Activated CD8-positive, alpha-beta memory T cell treated with anti-CD3 and anti-CD28 coated beads for 24 hours (primary cell): ENCODE results near the gene SMYD2.

Experiments
- DNase-seq: peaks from one replicate; pipeline ENCODE4 v3.0.0-alpha.2; 2020

SMYD2 gene

DNA sequence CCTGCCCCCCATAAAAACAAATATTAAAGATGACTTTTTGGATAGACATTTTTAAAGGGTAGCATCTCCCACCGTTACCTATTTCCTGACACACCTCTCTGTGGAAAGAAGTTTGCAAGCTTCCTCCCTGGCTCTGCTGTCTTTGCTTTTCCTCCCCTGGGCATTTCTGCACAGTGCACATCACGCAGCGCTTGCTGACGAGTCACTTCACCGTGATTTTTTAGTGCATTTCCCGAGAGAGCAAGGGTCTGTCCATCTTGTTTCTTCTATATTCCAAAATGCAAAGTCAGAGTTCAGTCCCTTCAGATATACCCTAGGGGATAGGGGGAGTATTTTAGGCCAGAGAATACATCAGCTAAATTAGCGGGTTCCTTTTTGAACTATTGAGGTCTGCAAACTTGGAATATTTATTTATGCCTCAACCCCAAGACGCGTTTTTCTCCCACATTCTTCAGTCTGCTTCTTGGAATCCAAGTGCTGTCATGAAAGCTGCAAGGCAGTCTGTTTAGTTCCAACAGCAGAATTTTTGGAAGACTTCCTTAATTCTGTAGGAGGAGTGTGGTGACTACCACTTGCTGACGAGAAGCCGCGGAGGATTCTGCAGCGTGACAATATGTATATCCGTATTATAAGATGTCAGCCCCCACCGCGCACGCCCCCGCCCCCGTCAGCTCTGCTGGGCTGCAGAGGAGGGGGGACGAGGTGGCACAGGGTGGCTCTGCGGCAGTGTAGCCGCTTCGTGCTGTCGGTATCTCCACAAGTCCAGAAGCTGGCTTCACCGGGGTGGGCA is 22.4 kb downstream of the SMYD2 start:
- no peak for DNase-seq

DNA sequence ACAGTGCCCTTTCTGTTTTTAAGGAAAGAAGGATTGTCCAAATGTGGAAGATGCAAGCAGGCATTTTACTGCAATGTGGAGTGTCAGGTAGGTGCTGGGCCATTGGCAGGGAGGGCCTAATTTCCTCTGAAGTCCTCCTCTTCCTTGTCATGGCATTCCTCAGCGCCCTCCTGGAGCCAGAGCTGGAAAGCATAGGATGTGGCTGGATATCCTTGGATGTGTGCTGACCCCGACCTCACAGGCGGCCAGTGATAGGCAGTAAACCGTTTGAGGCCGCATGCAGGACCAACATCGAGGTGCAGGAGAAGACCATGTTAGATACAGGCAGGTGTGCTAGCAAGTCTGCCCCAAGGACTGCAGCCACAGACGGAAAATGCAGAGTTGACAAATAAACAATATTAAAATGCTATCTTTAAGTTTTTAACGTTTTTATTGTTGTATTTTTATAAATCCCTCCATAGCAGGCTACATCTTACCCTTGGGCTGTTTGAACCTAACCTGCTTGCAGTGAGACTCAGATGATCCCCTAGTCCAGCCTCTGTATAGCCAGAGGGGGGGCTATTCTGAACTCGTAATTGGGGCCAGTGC is 24.3 kb downstream of the SMYD2 start:
- DNase-seq: no peak

DNA sequence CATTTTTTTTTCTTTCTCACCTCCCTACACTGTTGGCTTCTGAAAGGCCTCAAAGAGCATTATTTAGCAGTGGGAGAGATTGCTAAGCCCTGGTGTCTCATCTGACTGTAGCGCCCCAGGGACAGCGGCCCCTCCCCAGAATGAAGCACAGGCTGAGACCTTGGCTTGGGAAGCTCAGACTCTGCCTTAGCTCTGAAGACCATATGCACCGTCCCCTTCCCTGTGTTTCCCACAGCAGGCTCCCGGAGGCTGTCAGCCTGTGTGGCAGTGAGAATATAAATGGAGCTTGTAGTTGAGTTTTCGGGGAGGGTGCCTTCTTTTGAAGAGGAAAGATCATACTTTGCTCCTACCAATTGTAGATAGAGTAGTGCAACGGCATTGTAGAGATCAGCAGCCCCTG is 25.3 kb downstream of the SMYD2 start:
- no peak for DNase-seq

DNA sequence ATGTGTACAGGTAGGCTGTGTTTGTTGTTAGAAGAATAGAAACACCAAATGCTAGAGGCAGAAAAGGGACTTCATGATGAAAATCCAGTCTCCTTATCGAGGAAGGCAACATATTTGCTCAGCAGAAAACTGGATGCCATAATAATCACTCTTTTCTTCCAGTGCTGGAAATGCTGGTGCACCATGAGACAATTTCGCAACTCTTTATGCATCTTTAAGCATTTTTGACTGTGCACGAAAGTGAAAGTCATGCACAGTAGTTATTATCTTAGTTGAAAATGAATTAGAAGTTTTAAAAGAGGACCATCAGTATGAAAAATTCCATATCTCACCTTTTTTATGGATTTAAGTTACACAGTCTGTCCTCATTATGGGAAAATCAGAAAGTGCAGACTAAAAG is 29.1 kb downstream of the SMYD2 start:
- no peak for DNase-seq

DNA sequence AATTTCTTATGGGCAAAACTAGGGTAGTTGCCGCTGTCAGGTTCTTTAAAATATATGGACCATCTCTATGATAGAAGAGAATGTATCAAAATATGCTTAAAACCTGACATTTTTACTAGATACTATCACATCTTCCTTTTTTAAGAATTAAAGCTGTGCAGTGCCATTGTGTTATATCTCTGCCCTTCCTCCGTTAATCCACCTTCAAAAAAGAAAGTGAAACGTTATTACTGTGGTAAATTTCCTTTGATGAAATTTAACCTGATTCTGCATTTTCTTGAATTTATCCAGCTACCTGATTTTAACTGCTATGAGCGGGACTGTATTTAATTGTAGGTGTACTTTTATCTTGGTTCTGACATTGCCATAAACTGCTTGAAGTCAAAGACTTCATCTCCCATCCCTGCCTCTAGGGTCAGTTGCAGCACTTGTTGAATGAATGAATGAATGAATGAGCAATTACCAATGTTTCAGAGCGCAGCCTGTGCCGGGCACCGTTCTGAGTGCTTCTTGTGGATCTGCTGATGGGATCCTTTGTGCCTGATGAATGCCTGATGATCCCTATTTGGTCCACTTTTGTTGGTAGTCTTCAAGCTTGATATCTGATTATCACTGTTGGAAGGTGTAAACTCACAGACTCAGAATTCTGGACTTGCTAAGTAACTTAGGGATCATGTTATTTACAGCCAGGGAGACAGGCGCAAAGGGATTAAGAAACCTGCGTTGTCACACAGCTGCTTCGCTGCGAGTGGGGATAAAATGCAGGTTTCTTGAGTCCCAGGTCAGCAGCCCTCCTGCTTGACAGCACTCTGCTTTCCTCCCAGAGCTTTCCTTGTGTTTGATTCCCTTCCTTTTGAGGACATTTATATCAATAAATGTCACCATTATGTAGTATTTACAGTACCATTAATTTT is 30.1 kb downstream of the SMYD2 start:
- DNase-seq: no peak

DNA sequence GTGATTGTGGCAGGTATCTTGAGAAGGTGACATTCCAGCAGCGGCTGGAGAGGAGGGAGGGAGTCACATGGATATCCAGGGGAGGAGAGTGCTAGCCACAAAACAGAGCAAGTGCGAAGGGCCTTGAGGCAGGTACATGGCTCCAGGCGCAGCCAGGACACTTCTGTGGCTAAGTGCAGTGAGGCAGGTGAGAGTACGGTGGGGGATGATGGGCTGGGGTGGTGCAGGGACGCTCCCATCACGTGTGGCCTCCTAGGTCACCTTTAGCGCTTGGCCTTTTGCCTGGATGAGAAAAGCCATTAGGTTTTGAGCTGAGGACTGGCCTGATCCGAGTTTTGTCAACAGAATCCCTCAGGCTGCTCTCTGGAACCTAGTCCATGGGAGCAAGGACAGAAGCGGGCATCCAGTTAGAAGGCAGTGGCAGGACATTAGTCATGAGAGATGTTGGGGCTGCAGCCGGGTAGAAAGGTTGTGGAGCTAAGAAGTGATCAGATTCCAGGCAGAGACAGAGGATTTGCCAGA is 31.6 kb downstream of the SMYD2 start:
- DNase-seq: no peak

DNA sequence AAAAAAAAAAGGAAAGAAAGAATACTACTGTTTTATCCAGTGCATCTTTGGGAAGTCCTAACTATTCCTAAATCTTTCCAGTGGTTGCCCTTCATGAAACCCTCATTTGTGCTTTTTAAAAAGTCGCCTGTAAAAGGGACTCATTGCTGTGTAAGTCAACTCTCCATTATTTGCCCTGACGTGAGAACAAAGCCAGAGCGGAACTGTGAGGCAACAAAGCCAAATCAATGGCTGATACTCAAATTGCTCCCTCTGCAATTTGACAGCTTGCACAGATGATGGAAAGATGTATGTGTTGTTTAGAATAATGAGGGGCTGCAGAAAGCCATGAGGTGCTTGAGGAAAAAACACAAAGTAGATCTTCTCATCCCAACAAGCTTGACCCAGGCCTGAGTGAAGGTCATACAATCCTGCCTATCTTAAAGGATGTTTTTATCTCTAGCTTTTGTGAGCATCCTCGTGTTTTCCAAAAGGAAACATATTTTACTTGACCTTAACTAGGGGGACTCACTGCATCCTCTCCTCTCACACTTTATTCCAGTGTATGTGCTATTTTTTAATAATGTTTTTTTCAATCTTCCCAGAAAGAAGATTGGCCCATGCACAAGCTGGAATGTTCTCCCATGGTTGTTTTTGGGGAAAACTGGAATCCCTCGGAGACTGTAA is 33.4 kb downstream of the SMYD2 start:
- DNase-seq: no peak

DNA sequence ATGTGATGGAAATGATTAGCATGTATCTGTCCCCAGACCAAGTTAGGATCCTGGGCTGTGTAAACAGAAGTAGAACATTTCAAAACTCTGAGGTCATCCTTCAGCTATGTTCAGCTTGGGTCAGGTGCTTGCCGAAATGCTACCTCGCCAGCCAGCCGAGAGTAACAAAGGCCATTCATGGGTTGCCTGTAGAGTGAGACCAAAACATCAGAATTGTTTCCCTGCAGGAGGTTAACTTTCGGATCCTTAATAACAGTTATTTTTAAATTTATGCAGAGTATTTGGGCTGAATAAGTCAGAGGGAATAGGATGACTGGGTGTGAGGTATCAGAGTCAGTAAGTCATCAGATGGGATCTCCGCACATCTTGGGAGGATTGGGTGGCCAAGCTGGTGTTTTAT is 35.6 kb downstream of the SMYD2 start:
- DNase-seq: no peak

DNA sequence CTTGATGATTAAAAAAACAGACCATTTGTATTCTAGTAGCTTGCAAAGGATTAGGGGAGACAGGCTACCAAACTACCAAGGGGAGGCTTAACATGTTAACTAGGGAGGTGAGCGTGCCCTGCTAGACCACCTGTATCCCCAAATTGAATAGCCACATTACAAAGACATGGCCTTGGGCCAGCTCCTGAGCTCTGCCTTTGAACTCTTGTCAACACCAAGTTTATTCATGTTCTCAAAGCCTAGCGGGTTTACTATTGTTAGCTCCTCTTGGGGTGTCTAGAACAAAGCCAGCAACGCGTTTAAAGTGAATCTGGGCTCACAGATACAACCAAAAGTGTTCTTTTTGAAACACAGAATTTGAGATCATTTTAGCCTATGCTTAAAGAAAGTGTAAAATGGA is 36.3 kb downstream of the SMYD2 start:
- no peak for DNase-seq

DNA sequence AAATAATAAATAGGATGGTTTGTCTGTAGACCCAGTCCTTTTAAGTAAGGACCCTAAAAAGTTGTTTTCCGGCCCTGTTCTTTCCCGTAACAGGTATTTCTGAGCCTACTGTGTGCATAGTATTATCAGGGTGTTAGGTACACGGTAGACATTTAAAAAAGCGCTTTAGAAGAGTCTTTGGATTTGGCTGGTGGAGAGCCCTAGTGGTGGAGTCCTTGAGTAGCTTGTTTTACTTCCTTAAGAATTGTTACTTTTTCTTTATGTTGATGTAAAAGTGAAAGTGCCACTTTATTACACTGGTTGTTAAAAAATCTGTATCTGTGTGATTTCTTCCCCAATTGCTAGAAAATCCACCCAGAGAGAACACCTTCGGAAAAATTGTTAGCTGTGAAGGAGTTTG is 36.8 kb downstream of the SMYD2 start:
- no peak for DNase-seq

DNA sequence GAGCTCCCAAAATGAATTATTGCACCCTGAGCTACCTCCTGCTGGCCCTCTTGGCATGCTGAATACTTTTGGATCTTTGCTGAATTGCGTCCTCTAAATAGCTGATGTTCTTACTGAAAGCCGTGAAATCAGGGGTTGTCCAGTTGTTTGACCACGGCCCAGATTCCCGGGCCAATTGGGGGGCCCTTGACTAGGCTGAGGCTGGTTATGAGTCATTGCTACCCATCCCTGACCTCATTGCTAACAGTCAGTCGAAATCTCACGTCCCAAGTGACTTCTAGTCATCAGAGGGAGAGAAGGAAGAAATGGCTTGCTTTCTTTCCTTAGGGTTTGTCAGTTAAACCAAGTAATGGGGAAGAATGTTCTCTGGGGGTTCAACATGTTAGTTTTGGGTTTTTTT is 37.4 kb downstream of the SMYD2 start:
- no peak for DNase-seq

DNA sequence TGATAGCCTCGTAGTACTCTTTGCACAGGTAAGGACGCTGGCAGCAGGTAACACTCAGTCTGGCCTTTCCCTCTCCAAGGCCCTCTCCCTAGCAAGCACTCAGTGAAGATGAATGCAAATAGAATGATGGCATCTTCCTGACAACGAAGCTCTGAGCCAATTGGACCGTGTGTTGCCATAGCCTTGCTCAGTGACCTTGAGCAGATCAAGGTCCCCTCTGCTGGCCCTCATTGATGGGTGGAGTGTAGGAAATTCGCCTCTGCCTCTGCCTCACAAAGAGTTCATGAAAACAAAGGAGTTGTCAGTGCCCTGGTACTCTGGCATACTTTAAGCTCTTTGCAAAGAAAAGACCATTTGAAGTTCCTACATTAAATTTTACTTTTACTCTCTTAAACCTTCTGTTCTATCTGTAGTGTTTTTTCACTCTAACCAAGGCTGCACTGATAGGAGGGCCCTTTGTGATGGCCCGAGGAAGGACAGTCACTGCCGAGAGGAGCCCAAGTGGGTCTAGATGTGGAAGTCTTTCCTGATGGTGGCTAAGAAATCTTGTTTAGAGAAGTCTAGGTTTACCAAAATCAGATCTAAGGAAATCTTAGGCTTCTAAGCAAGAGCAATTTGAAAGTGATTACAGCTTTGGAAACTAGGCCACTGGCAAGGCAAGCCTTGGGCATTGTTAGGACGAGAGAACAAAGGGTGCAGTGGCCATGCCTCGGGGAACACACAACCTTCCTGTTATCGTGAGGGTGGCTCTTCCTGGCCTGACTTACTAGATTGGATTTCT is 38.2 kb downstream of the SMYD2 start:
- DNase-seq: no peak

DNA sequence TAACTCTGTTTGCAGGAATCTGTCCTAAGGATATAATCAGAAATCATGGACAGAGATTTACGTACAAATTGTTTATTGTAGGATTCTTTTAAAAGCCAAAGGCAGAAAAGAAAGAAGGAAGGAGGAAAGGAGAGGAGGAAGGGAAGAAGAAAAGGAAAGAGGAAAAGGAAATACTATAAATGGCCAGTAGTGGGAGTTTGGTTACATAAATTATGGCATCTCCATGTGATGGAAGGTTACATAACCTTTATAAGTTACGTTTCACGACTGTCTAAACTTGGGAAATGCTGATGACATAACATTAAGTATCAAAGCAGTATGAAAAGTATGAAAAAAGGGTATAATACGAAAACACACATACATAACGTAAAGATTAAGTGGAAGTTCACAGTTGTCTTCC is 39.0 kb downstream of the SMYD2 start:
- no peak for DNase-seq

DNA sequence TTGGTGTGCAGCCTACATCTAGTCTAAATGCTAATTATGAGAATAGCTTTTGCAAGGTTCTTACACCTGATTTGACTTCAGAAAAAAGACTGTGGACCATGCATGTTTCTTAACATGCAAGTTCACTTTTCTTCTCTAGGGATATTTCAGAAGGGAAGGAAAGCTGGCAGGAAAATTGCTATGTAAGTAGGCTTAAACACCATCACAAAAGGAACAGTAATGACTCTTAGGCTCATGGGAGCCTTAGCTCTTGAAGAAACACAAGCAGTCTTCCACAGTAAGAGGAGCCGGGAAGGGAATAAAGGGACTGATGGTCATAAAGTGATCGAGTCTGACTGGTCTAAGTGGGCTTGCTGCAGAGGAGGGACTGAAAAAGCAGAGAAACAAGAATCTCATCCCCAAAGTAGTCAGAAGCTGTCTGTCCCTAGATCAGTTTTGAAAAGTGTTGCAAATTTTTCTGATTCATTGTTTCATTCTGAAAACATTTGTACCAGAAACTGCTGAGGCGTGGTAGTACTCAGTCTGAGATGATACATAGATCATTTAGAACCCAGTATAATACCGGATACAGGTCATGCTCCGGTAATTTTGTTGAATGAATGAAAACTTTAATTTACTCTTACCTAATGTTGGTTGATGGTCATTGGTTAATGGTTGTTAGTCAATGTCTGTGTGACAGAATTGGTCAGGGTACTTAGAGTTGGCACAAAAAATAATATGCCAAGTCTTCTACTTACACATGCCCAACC is 40.9 kb downstream of the SMYD2 start:
- DNase-seq: no peak

DNA sequence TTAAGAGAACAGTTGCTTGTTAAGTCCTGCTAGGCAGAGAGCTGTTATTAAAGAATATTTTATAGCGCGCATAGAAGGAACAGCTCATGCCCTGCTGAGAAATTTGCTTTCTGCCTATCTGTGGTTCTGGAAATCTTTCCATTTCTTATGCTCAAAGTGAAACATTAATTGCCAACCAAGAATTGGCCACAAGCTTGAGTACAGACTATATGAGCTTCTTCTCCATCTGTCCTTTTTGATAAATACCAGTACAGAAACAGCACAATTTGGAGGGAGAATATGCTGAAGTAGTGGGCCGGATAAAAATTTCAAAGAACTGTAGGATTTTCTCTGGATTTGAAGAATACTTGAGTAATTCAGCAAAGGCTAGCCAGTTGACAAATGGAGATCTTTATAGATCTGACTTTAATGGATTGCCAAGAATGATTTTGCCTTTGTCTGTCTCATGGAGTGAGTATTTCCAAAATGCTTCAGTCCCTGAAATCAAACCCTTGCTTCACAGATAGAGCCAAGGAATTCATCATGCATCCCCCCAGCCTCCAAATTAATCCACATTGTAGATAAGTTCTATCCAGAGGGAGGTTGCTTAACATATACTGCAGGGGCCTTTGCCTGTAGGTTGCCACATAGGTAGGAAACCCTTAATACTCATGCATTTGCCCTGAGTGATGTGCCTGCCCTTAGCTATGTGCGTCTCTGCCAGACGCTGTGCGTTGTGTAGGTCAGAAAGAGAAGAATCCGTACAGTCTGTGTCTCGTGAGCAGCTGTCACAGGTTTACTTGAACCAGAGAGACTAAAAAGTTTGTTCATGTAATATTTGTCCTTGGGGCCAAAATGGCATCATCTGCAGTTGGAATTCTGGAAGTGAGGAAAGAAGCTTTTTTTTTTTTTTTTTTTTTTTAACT is 44.2 kb downstream of the SMYD2 start:
- DNase-seq: no peak

DNA sequence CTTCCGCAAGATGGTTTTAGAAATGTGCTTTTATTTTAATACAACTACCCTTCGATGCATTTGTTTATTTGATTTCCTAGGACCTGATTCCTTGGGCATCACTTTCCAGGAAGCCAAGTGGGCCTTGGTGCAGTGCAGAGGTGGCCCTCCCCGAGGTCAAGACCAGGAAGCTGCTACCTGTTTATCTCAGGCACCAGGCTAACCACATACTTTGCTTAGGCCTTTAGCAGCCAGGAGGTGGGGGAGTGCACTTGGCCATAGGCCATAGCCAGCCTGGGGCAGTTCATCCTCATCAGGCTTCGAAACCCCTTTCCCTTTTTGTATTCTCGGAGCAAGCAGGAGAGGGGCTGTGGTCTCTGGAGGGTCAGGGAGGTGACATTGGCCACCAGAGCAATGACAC is 45.4 kb downstream of the SMYD2 start:
- DNase-seq: no peak

DNA sequence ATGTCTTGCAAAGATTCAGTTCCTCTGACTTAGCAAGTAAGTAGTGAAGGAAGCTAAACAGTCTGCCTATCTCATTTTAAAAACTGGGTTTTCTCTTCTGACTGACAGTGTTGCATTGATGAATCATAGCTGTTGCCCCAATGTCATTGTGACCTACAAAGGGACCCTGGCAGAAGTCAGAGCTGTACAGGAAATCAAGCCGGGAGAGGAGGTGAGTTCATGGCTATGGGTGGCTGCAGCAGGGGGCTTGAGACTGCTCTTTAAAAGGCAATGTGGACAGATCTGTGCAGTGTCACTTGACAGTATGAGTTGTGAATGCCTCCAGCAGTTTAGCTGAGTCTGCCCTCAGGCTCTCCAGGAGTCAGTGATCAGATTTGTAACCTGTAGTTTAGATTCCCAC is 46.6 kb downstream of the SMYD2 start:
- DNase-seq: no peak

DNA sequence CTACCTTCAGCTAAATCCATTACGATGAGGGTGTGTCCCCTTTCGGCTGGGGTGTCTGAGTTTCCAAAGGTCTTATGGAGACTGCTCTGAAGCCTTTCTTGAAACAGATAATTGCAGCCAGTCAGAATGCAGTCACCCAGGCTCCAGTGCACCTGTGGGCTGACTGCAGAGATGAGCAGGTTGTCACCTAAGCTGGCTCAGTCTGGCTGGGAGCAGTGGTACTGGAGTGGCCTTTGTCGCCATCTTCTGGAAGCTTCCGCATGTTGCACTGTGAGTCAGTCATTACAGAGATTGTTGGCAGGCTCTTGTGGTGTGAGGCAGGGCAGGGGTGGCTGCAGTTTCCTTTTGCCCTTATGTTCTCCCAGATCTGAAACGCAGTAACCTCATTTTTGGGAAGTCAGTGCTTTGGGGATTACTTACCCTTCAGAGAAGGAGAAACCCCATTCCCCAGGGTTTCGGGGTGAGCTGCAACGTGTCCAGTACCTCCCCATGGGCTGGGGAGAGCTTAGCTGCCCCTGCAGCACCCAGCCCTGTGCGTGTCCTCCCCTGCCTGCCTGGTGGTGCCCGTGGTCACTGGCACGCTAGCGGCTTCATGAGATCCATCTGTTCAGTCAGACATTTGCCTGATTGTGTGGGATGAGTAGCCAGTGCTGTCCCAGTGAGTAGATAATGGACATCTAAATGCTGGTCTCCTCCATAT is 48.0 kb downstream of the SMYD2 start:
- peak; percentile 89 for DNase-seq

DNA sequence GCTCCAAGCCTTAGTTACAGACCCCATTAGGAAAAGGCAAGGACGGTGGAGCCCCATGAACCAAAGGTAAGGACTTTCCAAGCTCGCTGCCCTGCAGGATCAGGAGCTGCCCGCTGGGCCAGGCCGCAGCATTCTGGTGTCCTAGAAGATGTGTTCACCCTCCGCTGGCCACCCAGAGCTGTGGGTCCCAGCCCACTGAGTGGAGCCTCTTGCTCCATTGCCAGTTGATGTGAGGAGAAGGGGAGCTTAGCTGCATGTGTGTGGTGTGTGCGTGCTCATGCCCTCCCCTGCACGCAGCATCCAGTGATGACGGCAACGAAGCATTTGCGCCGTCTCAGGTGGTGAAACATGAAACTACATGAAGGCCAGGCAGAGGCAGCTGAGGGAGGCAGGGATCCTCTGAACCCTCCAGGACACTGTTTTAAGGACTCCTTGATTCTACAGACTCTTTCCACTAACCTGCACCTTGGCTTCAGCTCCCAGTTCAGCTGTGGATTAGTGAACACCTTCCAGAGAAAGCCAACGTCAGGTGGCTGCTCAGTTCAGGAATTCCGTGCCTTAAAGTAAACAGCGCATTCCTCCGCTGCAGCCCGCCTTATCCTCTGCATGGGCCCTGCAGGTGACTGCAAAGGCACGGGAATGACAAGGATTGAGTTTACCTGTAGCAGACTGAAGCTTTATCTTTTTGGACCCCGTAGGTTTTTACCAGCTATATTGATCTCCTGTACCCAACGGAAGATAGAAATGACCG is 48.7 kb downstream of the SMYD2 start:
- DNase-seq: no peak
